Measurements from ENCODE around the gene NRIP3.
"Not testable (repeated sequence)": the region's sequence is repeated elsewhere in the genome, so short reads cannot be mapped to it uniquely, and the experiment has no call there.

NRIP3 gene

GRCh38 chr11:9015677-9016076 is 11.9 kb upstream of the NRIP3 start:
- peak; percentile 83 for DNase-seq (ENCODE audit: low spot score)

- no peak for DNase-seq (ENCODE audit: low spot score)
Measured at GRCh38 chr11:9014826-9015225, 11.0 kb upstream of the NRIP3 start.

GRCh38 chr11:9013373-9013772 is 9.6 kb upstream of the NRIP3 start:
- no peak for DNase-seq (ENCODE audit: low spot score)

GRCh38 chr11:9009538-9009937 is 5.7 kb upstream of the NRIP3 start:
- DNase-seq (ENCODE audit: low spot score), result not testable (repeated sequence)

DNA sequence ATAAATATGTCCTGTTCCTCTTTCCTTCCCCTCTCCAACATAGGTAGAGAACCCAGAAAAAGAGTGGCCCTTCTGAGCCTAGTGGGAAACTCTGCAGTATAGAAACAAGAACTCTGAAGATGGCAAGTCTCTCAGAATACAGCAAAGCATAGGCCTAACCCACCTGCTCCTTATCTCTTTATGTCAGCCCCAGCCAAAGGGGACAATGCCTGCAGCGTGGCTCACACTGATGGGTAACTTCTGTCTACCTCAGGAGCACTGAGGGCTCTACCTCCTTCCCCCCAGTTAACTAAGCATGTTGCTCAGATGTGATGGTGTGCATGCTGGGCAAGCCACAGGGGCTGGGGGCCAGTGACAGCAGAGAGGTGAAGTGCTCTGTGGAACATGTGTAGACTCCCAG is 4.9 kb upstream of the NRIP3 start:
- DNase-seq (ENCODE audit: low spot score), result no peak

GRCh38 chr11:9008011-9008550 is 4.3 kb upstream of the NRIP3 start:
- no peak for DNase-seq (ENCODE audit: low spot score)

- no peak for DNase-seq (ENCODE audit: low spot score)
Measured at GRCh38 chr11:9005087-9005486, 1.3 kb upstream of the NRIP3 start.

DNA sequence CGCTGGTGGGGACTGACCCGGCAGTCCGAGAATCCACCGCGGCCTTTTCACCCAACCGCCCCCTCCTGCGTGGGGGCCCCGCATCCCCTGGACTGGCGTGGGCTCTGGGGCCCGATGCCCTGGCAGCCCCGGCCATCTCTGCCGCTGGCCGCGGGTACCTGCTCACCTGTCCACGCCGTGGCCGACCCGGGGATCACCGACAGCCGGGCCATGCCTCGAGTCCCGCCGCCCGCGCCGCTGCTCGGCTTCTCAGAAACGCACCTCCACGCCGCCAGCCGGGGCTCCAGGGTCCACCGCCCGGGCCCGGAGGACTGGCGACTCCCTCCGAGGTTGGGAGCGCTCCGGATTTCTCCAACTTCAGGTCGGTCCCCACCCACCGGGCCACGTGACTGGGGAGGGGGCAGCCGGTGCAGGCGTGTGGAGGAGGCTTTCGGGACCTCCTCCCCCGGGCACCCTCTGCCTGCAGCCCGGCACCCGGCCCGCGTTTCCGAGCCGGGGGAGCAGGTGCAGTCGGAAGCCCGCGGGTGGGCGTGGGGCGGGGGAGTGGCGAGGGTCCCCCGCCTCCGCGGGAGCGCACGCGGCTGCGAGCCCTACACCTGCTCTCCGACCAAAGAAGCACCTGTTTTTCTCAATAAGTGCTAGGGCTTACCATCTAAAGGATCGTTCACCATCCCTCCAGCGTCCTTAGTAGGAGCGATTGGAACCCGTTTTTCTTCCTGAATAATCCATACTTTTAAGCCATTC is 554 bp upstream of the NRIP3 start:
- DNase-seq (ENCODE audit: low spot score), result no peak

GRCh38 chr11:9002920-9003572 is 755 bp downstream of the NRIP3 start:
- DNase-seq (ENCODE audit: low spot score), result no peak

DNA sequence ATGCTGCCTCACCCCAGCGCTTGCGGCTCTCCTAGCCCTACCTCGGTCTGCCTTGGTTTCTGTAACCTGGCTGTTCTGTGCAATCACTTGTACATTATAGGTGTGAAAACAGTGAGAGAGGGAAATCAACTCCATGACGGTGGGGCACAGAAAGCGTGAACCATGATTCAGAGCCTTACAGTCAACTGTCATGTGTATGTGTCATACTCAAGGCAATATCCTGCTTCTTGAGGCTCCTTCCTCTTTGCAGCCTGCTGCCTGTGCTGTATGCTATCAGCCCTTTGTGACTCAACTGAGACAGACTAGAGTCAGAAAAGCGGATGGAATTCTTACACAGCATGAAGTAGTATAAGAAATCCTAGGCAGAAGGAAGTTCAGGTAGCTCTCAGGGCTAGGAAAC is 2.1 kb downstream of the NRIP3 start:
- DNase-seq (ENCODE audit: low spot score), result no peak

- DNase-seq (ENCODE audit: low spot score), result no peak
Measured at GRCh38 chr11:8998017-8998416, 5.8 kb downstream of the NRIP3 start.

GRCh38 chr11:8997451-8997850 is 6.3 kb downstream of the NRIP3 start:
- DNase-seq (ENCODE audit: low spot score), result no peak

GRCh38 chr11:8989453-8989852 is 14.3 kb downstream of the NRIP3 start:
- DNase-seq (ENCODE audit: low spot score), result no peak

DNA sequence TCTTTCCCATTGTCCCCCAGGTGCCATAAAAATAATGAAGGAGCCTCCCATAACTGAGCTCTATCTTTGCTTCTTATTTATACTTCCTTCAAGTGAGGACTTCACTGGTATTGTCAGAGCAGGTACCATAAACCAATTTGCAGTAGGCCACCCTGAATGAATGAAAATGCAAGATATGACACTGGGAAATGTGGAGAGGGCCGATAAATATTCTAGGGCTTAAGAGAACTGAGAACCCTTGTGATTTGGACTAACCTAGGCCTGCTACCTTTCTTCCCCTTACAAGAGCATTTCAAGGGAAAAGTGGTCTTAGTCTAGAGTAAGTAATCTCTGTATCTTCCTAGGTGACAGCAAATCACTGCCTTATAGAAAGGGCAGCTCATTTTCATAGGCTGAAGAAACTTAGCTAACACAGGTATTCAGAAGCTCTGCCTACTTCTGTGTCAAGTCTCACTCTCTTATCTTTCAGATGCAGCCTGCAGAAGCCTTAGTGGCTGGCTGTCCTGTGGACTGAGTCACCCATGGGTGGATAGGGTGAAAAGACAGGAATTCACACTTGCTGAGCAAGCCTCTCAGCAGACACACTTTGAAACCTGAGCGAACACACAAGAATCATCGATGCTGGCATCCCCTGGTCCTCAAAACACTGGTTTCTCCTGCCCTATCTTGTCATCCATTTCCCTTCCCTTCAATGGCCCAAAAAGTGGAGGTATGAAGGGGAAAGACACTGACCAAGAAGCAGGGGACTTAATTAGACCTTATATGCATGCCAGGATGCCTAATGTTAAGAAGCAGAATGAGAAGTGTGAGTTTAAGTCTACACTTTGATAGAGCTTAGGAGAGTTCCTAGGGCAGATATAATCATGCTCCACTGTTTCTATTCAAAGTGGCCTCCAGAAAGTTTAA is 15.2 kb downstream of the NRIP3 start:
- DNase-seq (ENCODE audit: low spot score), result no peak

GRCh38 chr11:8987446-8987845 is 16.4 kb downstream of the NRIP3 start:
- DNase-seq (ENCODE audit: low spot score), result no peak

GRCh38 chr11:8986772-8987171 is 17.0 kb downstream of the NRIP3 start:
- DNase-seq (ENCODE audit: low spot score), result not testable (repeated sequence)

DNA sequence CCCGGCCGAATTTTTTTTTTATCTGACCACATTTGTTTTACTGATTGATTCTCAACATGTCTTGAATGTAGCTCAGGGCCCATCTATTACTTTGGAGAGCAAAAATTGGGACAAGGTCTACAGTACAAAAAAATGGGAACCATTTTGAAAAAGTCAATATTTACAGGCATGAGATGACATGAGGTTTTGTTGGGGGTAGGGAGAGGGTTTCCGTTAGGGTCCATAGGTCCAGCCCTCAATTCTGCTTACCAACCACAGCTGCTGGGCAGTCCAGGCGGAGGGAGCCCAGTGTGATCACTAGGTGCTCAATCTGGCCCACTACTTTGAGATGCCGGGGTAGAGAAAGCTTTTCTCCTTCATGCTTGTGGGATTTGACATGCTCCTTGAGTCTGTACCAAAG is 18.3 kb downstream of the NRIP3 start:
- no peak for DNase-seq (ENCODE audit: low spot score)

- DNase-seq (ENCODE audit: low spot score), result no peak
Measured at GRCh38 chr11:8983552-8983951, 20.2 kb downstream of the NRIP3 start.

DNA sequence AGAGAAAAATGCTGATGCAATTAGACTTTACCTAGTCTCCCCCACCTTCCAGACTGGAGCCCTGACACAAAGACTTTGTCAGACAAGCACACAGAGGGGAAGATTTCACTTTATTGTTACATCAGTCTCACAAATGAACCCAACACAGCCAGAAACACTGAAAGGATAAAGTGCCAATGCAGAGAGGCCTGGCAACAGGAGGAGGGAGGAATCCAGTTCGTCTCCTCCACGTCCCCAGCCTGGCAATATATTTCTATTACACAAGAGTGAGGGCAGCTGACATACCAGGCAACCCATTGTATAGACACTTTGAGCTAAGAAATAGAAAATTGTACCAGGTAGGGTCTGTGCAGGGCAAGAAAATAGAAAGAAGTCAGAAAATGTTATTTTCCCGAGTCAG is 23.3 kb downstream of the NRIP3 start:
- DNase-seq (ENCODE audit: low spot score), result no peak

DNA sequence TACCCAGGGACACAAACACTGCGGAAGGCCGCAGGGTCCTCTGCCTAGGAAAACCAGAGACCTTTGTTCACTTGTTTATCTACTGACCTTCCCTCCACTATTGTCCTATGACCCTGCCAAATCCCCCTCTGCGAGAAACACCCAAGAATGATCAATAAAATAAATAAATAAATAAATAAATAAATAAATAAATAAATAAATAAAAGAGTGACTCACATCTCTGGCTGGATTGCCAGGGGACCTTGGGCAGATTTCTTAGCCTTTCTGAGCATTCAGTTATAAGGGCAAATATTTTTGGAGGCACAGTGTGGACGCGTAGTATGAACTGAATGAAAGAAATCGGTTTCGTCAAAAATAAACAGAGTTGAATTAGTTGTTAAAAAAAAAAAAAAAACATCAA is 24.4 kb downstream of the NRIP3 start:
- DNase-seq (ENCODE audit: low spot score), result not testable (repeated sequence)

- DNase-seq (ENCODE audit: low spot score), result no peak
Measured at GRCh38 chr11:8973121-8973520, 30.7 kb downstream of the NRIP3 start.

DNA sequence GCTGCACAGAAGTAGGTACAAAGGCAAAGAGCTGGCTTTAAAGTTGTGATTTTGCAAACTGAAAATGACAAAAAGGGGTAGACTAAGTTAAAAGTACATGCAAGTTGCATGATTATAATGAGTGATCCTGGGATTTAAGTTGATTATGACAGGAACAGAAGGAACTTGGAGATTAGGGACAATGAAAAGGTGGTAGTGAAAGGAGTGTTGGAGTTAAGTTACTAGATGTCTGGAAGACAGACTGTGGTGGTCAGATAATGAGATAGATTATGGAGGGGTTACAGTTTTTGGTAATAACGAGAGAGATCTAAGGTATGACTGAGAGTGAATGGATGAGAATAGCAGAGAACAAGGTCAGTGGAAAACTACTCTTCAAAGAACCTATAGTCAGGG is 31.9 kb downstream of the NRIP3 start:
- no peak for DNase-seq (ENCODE audit: low spot score)

Measured in COLO829 (cell line).